ENCODE data around the gene INHBB. TPM values are rescaled to one million over a fixed set of nuclear protein-coding genes. Genes with fewer than 3 reads are reported as not detected.

INHBB gene
- polyA plus RNA-seq, 2 of the 4 experiments (the other 2 are of a cell fraction): 7.2 to 25.3 TPM

DNA sequence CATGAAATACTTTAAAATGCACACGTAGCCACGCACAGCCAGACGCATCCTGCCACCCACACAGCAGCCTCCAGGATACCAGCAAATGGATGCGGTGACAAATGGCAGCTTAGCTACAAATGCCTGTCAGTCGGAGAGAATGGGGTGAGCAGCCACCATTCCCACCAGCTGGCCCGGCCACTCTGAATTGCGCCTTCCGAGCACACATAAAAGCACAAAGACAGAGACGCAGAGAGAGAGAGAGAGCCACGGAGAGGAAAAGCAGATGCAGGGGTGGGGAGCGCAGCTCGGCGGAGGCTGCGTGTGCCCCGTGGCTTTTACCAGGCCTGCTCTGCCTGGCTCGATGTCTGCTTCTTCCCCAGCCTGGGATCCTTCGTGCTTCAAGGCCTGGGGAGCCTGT lies 4.1 kb downstream of the INHBB start:
- TF ChIP-seq HEYL (CRISPR knock-in tag; IDR thresholded peaks at IDR 0.05) (no peak), MYC (IDR thresholded peaks at IDR 0.05; ENCODE audit: borderline replicate concordance, low read length) (no peak), SMC3 (IDR thresholded peaks at IDR 0.05) (no peak), MAZ (IDR thresholded peaks at IDR 0.05; ENCODE audit: borderline replicate concordance, low read depth, low read length) (no peak), HOXA7 (CRISPR knock-in tag; IDR thresholded peaks at IDR 0.05) (no peak), ZNF302 (CRISPR knock-in tag; IDR thresholded peaks at IDR 0.05) (no peak), NFE2L2 (conservative IDR thresholded peaks at IDR 0.05; ENCODE audit: low read length) (no peak), EP300 (IDR thresholded peaks at IDR 0.05) (no peak), ESRRA (IDR thresholded peaks at IDR 0.05; ENCODE audit: borderline replicate concordance, low read length) (no peak), TFCP2L1 (CRISPR knock-in tag; IDR thresholded peaks at IDR 0.05) (no peak), JUNB (IDR thresholded peaks at IDR 0.05) (no peak), CBX8 (IDR thresholded peaks at IDR 0.05) (no peak)
- ChIA-PET CTCF (interaction anchor here (0.9 to 1.4 kb wide), 2 partner anchors 46 to 183 kb away, joined by 3 to 4 read pairs; no protein-coding TSS in a partner anchor), POLR2A (no interaction called here)
- peaks cover 27% of the 10 kb centered on the region for H3K4me1 ChIP-seq
- no peak for ATAC-seq
- no peak for FAIRE-seq
- no peak for DNase-seq (ENCODE audit: low read depth in 1 of 2, low spot score in 1 of 2)
- WGBS (ENCODE audit: missing lambda C conversion rate): 96% methylated on average over 17 of the region's 17 CpGs
- H3K9me3 ChIP-seq: no peaks in the 10 kb centered on the region
- H3K27ac ChIP-seq: no peak overlapping the region
- no peak overlapping the region for H3K4me2 ChIP-seq
- no peak overlapping the region for H3K4me3 ChIP-seq

DNA sequence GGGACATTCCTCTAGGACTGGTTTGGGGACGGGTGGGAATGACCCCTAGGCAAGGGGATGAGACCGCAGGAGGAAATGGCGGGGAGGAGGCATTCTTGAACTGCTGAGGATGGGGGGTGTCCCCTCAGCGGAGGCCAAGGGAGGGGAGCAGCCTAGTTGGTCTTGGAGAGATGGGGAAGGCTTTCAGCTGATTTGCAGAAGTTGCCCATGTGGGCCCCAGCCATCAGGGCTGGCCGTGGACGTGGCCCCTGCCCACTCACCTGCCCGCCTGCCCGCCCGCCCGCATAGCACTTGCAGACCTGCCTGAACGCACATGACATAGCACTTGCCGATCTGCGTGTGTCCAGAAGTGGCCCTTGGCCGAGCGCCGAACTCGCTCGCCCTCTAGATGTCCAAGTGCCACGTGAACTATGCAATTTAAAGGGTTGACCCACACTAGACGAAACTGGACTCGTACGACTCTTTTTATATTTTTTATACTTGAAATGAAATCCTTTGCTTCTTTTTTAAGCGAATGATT lies 4.9 kb downstream of the INHBB start:
- no peak overlapping the region for H3K4me3 ChIP-seq
- WGBS (ENCODE audit: missing lambda C conversion rate): 97% methylated on average over 23 of the region's 23 CpGs
- TF ChIP-seq GATA3 (IDR thresholded peaks at IDR 0.05; ENCODE audit: borderline replicate concordance): no peak
- no peak for TF ChIP-seq SMC3 (IDR thresholded peaks at IDR 0.05)
- TF ChIP-seq ESRRA (IDR thresholded peaks at IDR 0.05; ENCODE audit: borderline replicate concordance, low read length): no peak
- no peak for TF ChIP-seq ZC3H11A (IDR thresholded peaks at IDR 0.05)
- TF ChIP-seq ZFP36 (IDR thresholded peaks at IDR 0.05; ENCODE audit: borderline replicate concordance, partially characterized antibody): no peak
- TF ChIP-seq, protein P1, sequence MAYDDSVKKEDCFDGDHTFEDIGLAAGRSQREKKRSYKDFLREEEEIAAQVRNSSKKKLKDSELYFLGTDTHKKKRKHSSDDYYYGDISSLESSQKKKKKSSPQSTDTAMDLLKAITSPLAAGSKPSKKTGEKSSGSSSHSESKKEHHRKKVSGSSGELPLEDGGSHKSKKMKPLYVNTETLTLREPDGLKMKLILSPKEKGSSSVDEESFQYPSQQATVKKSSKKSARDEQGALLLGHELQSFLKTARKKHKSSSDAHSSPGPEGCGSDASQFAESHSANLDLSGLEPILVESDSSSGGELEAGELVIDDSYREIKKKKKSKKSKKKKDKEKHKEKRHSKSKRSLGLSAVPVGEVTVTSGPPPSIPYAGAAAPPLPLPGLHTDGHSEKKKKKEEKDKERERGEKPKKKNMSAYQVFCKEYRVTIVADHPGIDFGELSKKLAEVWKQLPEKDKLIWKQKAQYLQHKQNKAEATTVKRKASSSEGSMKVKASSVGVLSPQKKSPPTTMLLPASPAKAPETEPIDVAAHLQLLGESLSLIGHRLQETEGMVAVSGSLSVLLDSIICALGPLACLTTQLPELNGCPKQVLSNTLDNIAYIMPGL (CRISPR knock-in tag; IDR thresholded peaks at IDR 0.05; ENCODE audit: borderline replicate concordance): no peak
- TF ChIP-seq HOXB13 (CRISPR knock-in tag; IDR thresholded peaks at IDR 0.05; ENCODE audit: low read depth): no peak
- no peak for TF ChIP-seq KDM1A (IDR thresholded peaks at IDR 0.05; ENCODE audit: low read depth)
- TF ChIP-seq, protein P2, sequence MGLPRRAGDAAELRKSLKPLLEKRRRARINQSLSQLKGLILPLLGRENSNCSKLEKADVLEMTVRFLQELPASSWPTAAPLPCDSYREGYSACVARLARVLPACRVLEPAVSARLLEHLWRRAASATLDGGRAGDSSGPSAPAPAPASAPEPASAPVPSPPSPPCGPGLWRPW (IDR thresholded peaks at IDR 0.05): no peak
- TF ChIP-seq HOXA7 (CRISPR knock-in tag; IDR thresholded peaks at IDR 0.05): no peak
- FAIRE-seq (no peak), DNase-seq (ENCODE audit: low read depth in 1 of 2, low spot score in 1 of 2) (no peak), ATAC-seq (no peak)
- no peak overlapping the region for H3K4me2 ChIP-seq
- no peaks in the 10 kb centered on the region for H3K9me3 ChIP-seq
- ChIA-PET CTCF (interaction anchor here (2.0 kb wide), 1 partner anchor 202 kb away, joined by 4 read pairs; no protein-coding TSS in a partner anchor), POLR2A (no interaction called here)
- peaks cover 27% of the 10 kb centered on the region for H3K4me1 ChIP-seq
- no peak overlapping the region for H3K27ac ChIP-seq

DNA sequence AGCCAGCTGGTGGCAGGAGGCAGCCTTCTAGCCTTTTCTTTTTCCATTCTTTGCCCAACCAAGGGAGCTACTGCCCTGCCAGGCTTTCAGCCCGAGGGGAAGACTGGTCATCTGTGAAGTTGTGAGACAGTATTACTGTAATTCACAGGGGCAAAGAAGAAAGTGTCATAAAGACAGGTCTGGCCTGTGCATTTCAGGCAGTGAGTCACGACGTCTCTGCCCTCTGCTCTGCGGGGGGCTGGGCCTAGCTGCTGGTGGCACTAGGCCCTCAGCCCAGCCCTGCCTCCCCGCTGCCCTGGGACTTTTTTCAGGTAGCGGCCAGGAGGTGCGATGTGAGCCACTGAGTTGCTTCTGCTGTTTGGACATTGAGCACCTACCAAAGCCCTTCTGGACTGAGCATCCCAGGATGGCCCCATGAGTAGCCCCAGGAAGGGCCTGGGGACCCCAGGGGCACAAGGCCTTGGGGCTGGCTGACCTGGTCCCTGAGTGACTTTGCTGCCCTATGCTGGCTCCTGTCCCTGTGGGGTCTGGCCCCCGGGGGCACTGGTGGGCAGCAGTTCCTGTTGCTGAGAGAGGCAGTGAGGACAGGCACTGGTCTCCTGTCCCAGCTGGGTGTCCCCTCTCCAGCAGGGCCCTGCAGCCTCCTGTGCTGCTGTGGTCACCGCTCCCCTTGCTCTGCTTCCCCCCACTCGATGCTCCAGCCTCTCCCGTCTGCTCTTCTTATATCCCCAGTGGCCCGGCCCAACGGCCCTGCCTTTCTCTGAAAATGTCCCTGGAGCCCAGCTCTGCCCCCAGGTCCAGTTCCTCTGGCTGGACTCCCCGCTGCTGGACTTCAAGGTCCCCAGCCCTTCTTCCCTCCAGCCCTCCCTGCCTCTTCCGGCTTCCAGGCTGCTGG lies 7.0 kb downstream of the INHBB start:
- H3K4me3 ChIP-seq: no peak overlapping the region
- ChIA-PET CTCF (interaction anchor here (1.1 to 2.0 kb wide), 3 partner anchors 10 to 200 kb away, joined by 3 to 5 read pairs (median 4); no protein-coding TSS in a partner anchor), POLR2A (no interaction called here)
- FAIRE-seq (no peak), DNase-seq (ENCODE audit: low read depth in 1 of 2, low spot score in 1 of 2) (no peak), ATAC-seq (no peak)
- peaks cover 22% of the 10 kb centered on the region for H3K4me1 ChIP-seq
- H3K4me2 ChIP-seq: no peak overlapping the region
- H3K9me3 ChIP-seq: no peaks in the 10 kb centered on the region
- TF ChIP-seq CHD2 (IDR thresholded peaks at IDR 0.05; ENCODE audit: low read length, partially characterized antibody): no peak
- no peak for TF ChIP-seq CBX2 (IDR thresholded peaks at IDR 0.05; ENCODE audit: borderline replicate concordance, low read depth)
- TF ChIP-seq JUN (IDR thresholded peaks at IDR 0.05): no peak
- no peak for TF ChIP-seq POLR2AphosphoS2 (conservative IDR thresholded peaks at IDR 0.05; ENCODE audit: low read length)
- WGBS (ENCODE audit: missing lambda C conversion rate): 77% methylated on average over 14 of the region's 15 CpGs
- H3K27ac ChIP-seq: peak overlapping the region in 1 of 2 experiments; percentile 52; a peak in 1 of 6 replicates
